GM19043 (cell line): ENCODE data around the gene OR10J4.
"Not testable (repeated sequence)": the region's sequence is repeated elsewhere in the genome, so short reads cannot be mapped to it uniquely, and the experiment has no call there.

Experiments
- ATAC-seq: cut with Tn5 transposase; IDR thresholded peaks from one replicate; pipeline ENCODE4 v1.9.1; 2021; ENCODE audit warnings: low read depth; ENCODE audit not compliant: unreplicated experiment

Gene OR10J4

DNA sequence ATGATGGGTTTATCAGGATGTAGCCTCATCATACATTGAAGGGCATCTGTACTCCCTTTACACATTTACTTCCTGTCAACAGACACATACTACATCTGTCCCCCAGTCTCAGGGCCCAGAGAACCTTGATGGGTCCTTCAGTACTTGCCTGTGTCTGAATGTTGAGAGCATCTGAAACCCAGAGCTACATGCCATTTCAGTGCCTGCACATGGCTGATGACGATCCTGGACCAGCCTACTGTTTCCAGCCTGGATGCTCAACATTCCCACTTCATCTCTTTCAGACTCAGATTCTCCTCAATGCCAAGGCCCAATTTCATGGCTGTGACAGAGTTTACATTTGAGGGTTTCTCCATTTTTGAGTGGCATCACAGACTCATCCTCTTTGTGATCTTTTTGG lies at the start of gene OR10J4:
OR10J4 (plus strand) TSS at position 301 of the 400 bp plus-strand sequence.
- no peak for ATAC-seq

DNA sequence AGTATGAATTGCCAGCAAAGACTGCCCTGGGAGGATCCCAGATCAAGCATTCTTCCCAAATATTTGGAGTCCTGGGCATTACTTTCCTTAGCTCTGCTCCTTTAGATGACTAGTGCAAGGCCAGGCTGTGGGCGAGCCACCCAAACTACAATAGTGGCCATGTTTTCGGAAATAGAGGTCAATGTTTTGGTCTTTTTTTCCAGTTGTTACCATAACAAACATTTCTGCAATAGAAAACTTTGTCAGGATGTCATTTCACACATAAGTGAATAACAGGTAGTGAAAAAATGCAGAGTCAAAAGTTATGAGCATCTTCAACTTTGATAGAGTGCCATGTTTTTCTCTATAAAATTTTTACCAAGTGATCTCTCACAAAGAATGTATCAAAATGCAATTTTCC lies 25.2 kb upstream of the OR10J4 start:
- ATAC-seq, result no peak

DNA sequence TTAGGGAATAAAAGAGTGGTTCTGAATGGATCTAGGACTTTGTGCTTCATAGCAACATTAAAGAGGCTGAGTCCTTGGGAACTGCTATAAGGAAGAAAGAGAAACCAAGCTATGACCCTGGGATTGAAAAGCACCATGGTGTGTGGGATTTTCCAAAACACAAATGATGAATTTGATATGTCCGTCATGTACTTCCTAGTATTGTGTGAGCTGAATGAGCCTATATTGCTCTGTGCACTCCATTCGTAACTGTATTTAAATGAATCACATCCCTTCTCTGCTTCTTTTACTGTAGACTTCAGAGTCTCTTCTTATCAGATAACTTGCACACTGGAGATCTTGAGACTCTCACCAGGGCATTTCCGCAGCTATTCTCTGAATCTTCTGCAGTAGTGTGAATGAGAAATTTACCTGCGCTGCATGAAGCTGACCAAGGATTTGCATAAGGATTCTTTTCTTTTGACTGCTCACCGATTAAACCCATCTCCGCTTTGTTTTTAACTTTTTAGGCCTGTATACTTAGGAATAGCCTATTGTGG lies 23.1 kb upstream of the OR10J4 start:
- ATAC-seq, result no peak

DNA sequence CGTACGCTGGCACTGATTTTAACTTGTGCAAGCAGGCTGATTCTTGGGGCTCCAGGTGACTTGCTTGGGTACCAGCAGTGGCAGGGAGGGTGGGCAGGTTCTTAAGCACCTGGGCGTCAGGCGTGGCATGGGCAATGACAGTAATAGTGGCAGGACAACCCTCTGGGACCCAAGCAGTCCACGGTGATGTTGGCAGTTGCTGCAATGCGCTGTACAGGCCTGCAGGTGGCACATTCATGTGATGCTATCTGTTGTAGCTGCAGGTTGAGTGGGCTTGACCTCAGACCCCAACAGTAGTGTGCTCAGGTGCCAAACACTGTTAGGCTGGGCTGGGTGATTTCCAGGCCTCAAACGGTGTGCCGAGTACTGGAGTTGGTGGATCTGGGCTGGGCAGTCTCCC lies 10.2 kb upstream of the OR10J4 start:
- ATAC-seq, result no peak

DNA sequence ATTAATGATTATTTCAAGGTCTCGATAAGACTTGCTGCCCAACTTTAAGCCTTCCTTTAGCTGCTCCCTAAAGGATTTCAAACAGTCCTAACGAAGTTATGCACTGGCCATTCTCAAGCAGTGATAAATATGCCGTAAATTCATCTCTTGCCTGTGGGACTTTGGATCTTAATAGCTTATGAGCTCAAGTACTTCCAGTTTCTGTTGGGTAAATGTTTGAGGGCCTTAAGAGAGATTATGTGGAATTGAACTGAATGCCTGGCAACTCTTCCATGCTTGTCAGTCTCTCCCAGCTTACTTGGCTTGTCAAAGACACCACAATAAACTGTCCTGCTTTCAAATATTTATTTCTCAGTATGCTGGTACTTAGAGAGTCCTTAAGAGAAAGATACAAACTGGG lies 3.5 kb upstream of the OR10J4 start:
- no peak for ATAC-seq

DNA sequence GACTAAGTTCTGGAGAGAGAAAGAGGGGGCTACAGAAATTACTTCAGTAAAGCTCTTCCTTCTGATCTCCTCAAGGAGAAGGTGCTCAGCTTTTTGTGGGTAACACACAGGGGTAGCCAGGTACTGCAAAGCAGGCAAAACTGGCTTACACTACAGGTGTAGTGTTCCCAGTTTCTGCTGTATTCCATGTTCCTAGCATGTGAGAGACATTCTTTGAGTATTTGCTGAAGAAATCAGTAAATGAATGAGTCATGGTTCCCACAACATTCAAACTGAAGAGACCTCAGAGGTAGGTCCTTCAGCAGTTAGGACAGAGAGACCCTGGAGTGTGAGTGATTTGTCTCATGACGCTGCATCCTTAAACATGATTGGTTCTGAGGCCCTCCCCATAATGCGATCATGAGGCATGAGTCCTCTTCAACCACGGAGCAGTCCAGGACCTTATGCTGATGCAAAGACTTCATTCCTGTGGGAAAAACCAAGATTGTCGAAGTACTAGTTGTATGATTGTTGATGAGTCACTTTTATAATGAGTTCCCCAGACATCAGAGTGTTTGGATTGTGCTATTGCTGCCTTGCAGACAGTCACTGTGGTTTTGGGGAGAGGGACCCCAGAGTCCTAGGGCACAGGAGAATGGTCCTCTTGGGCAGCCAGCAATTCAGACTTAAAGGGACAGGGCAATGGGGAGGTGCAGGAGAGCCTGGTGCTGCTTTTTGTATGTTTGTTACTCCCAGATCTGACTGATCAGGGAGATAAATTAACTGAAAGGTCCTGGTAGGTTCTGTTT lies 2.7 kb upstream of the OR10J4 start:
- ATAC-seq, result no peak

DNA sequence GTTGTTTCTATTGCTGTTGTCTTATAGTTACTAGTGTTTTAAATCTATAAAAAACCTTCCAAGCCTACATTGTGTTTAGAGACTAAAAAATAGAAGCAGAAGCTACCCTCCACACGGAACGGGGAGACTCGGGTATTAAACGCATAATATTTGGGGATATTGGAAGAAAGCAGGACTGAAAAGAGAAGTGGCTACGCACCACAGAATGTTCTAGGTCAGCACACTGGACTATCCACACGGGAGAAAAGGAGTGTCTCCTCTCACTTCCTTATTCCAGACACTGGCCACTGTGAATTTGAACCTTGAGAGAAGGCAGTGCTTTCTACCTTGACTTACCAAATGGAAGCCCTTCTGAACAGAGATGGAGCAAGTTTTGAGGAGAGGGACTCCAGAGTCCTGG lies 1.0 kb upstream of the OR10J4 start:
- ATAC-seq, result no peak

DNA sequence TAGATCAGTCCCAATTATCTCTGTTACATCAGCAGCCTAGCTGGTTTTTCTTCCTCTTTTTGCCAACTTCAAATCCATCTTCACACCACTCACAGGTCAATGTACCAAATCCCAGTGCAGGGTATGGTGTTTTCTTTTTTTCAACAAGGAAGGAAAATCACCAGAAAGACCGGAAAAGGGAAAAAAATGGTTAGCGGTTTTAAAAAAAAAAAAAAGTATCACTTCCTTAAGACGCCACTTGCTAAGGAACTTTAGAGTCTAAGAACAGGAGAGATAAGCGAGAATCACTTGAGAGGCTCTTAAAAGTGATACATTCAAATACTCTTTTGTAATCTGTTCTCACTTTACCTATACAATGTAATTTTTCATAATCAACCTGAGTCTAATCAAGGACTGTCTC lies 4.5 kb downstream of the OR10J4 start:
- no peak for ATAC-seq

DNA sequence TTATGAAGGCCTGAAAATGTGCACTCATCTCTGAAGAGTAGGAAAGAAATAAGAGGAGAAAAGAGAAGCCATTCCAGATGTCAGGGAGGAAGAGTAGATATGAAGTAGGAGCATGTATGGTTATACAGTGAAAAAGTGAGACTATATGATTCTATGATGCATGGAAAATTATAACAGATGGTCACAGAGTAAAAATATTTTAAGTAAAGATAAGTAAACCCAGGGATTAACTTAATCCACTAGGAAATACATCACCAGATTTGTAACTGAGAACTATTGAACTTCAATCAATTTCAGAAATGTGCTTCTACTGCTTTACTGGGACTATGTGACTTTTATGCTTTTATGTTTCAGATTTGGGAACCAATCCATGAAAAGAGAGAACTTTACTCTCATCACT lies 7.4 kb downstream of the OR10J4 start, which contains the start of gene OR10J1:
OR10J1 (plus strand) TSS at position 301 of the 400 bp plus-strand sequence; CDS start at position 371, 70 bp downstream.
- ATAC-seq, result no peak

DNA sequence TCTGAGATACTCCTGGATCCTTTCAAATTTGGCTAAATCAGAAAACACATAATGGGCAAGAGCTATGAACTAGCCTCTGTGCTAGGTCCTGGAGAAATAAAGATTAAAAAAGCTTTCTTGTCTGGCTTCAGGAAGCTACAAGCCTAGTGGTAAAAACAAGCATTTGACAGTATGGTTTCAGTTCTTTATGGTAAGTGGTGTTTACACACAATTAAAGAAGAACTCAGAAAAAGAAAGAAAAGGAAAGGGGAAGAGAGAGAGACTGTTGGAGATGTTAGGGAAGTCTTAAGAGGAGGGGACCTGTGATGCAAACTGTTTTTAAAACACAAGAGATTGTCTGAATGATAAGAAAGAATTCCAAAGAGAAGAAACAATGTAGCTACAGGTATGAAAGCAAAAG lies 9.4 kb downstream of the OR10J4 start:
- no peak for ATAC-seq

DNA sequence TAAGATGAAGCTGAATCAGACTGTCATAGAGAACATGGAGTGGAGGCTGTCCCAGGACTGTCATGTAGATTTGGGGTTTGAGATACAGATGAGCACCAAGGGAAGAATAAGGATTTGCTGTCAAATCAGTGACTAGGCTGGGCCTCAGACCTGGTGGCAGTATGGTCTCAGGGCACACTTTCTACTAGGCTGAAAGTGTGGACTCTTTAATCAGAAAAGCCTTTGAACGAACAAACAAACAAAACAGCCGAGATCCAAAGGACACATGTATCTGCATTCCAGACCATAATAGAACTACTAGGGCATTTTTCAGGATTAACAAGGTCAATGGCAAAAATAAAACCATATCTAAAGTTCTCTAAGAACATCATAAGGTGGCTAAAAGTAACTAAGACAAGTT lies 10.4 kb downstream of the OR10J4 start:
- no peak for ATAC-seq

DNA sequence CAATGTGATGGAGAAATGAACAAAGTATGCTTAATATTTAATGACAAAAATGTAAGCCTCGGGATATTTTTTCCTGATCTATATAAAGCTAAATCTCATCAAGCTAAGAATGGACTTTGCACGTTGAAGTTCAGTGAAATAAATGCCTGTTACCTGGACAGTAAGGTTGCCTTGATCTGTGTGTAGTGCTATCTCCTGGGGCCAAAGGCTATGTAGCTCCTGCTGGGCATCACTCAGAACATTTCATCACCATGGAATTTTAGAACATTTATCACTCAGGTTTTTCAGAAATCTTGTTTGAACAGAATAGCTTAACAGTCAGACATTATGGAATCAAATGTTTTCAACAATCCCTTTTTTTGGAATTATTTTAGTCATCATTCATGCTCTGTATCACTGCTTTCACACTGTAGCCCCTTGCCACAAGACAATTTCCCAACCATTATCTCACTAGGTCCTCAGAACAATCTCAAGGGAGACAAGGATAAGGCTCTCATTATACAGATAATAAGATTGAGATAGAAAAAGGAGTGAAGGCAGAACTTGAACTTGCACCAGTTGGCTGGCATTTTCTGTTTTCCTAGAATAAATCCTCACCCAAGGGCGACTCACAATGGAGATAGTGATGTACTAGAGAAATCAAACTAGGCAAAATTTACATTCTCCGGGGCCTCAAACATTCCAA lies 11.2 kb downstream of the OR10J4 start:
- no peak for ATAC-seq

DNA sequence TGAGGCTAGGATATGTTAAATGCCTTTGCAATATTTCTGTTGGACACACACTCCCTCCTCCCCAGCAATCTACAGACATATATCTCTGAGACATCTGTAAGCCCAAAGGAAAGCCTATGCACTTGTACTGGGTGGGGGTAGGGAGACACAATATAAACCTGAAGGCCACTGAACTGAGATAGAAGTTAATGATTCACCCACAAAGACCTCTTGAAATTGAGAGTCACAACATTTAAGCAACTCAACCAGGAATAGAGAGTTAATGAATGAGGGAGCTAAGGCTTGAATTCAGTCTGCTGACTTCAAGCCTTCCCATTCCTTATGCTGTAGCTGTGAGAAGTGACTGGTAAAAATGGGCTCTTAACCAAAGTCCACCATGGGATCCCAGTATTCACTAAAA lies 12.5 kb downstream of the OR10J4 start:
- ATAC-seq, result no peak

DNA sequence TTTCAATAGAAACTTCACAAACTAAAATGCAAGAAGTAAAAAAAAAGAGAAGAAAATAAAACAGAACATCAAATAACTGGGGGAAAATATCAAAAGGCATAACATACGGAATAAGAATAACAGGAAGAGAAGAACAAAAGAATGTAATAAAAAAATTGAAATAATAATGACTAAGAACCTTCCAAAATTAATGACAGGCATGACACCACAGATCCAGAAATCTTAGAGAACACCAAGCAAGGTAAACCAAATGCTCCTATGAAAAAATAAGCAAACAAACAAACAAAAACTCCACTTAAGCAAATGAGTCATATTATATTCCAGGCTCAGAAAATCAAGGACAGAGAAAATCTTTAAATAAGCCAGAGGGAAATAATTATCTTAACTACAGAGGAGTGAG lies 16.2 kb downstream of the OR10J4 start:
- no peak for ATAC-seq

DNA sequence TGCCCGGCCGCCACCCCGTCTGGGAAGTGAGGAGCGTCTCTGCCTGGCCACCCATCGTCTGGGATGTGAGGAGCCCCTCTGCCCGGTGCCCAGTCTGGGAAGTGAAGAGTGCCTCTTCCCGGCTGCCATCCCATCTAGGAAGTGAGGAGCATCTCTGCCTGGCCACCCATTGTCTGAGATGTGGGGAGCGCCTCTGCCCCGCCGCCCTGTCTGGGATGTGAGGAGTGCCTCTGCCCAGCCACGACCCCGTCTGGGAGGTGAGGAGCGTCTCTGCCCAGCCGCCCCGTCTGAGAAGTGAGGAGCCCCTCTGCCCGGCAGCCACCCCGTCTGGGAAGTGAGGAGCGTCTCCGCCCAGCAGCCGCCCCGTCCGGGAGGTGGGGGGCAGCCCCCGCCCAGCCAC lies 17.6 kb downstream of the OR10J4 start:
- not testable (repeated sequence) for ATAC-seq

DNA sequence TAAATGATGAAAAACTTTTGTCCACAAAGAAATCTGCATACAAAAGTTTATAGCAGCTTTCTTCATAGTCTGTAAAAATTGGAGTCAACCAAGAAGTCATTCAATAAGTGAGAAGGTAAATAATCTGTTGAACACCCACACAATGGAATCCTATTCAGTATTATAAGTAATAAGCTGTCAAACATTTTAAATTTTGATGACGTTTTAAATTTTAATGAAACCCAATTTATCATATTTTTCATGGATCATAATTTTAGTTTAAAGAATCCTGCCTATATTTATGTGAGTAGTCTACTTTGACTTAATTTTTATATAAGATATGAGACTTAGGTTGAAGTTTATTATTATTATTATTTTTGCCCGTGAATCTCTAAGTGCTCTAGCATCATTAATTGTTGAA lies 27.5 kb downstream of the OR10J4 start:
- ATAC-seq, result no peak

DNA sequence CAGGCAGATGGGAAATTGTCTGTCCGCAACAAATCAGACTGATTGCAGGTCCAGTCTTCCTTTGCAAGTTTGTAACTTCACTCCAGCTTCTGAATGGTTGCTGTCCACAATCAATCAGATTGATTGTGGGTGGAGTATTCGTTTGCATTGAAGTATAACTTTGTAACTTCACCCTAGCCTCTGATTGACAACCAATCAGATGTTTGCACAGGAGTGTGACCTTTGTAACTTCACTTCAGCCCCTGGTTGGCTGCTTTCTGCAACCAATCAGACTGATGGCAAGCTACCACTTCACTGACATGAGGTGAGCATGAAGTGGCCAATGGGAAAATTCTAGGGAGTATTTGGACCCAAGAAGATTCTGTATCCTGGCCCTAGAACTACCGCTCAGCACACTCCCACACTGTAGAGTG lies 33.2 kb downstream of the OR10J4 start:
- no peak for ATAC-seq

DNA sequence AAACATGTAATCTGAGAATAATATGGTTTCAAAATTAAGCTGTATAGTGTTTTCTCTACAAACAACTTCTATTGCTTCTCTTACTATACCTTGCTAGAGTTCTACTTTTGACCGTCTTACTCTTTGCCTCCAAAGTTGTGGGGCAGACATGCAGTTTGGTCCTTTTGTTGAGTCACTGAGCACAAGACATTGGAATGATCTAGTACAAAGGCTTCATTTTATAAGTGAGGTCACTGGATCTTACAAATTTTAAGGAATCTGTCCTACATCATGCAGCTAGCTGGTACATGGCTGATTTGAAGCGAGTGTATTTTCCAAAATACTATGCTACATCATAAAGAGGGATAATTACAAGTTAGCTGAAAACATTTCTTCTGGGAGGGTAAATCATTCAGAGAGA lies 36.3 kb downstream of the OR10J4 start:
- ATAC-seq, result no peak

DNA sequence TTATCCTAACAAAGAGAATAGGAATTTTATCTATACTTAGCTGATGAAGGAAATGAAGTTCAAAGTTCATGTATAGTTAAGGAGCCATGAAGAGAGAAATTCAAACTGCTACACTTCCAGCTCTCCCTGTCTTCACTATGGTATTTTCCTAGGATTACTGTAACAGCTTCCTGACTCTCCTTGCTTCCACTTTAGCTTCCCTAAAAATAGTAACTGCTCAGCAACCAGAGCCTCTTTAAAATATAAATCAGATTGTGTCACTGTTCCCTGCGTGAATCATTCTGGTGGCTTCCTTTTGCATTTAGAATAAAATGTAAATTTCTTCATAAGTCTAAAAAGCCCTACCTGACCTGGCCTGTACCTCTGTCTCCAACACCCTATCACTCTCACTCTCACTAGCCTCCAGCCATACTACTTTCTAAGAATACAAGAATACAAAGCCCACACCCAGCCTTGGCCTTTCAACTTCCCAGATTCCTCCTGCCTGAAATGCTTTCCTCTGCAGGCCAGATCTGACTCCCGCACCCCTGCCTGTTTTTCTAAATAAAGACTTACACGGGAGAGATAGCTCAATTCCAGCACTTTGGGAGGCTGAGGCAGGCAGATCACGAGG lies 38.0 kb downstream of the OR10J4 start:
- ATAC-seq, result no peak

DNA sequence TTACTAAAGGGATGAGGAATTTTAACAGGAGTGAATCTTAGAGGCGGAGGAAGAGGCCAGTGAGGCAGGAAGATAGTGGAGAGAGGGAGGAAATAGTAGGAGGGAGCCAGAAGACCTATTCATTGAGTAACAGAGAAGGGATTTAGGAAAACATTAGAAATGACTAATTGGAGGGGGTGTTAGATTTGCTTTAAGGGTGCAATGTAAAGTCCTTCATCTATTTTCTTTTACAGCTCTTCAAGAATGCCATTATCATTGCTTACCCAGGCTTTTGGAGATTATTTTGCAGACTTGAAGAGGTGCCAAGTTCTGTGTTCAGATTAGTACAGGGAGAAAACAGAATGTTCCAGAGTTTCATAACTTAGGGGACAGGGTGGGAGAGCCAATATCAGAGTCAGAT lies 41.3 kb downstream of the OR10J4 start:
- no peak for ATAC-seq

DNA sequence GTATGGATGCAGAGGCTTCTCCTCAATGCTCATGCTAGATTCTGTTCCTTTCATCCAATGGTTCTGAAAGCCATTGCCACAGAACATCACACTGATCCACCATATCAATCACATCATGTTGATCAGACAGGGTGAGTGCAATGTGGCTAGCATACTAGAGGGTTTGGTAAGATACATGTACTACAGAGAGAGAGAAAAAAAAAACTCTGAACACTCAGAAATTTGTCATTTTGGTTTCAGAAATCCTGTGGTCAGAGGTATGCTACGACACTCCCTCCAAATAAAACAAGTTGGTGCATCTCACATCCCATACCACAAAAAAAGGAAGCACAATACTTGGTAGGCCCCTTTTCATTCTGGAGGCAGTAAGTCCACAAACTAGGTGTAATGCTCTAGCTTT lies 42.9 kb downstream of the OR10J4 start:
- no peak for ATAC-seq
